Adipose tissue (tissue), 3 donors: ENCODE data around the gene ACSM2A. TPM values are rescaled to one million over a fixed set of nuclear protein-coding genes. Genes with fewer than 3 reads are reported as not detected.
"Not testable (repeated sequence)": the region's sequence is repeated elsewhere in the genome, so short reads cannot be mapped to it uniquely, and the experiment has no call there.

Experiments
- H3K27ac ChIP-seq: one replicate; pipeline ENCODE4 v1.5.1; 2013; ENCODE audit warnings: low read depth, low read length
- WGBS, 3 donors: extraction: QIAGEN DNeasy Blood & Tissue Kit; methylation state at CpG; one replicate each; pipeline ENCODE4 v1.1.7; 2013; 5-methylcytosine and 5-hydroxymethylcytosine counted together
- polyA plus RNA-seq, 3 donors: library from polyadenylated mRNA; stranded (reverse); fragments of 200-250 nt; gene quantifications; one replicate each; pipeline ENCODE4 v1.2.3, GENCODE V29; 2013
- donor health status: healthy with polysubstance abuse.
- donor health status: Bipolar disorder and iron deficiency.
- donor health status: healthy.

ACSM2A gene
- polyA plus RNA-seq, 3 donors: 0.13 to 0.90 (median 0.14) TPM

GRCh38 chr16:20519231-20519630, 67.9 kb downstream of the ACSM2A start:
- 49 to 70% (median 62%) methylated on average over 3 of the region's 3 CpGs for WGBS, 3 donors
- no peak overlapping the region for H3K27ac ChIP-seq

GRCh38 chr16:20520103-20520502, 68.8 kb downstream of the ACSM2A start:
- 85 to 94% (median 90%) methylated on average over 1 of the region's 1 CpG for WGBS, 3 donors
- H3K27ac ChIP-seq: no peak overlapping the region

GRCh38 chr16:20531795-20532194, 80.5 kb downstream of the ACSM2A start:
- WGBS, 3 donors: no CpG with 5 or more reads among the region's 13 CpGs
- H3K27ac ChIP-seq: not testable (repeated sequence)

- no CpG with 5 or more reads among the region's 3 CpGs for WGBS, 3 donors
Measured at GRCh38 chr16:20532284-20532792, 81.0 kb downstream of the ACSM2A start.

GRCh38 chr16:20536669-20537068, 85.3 kb downstream of the ACSM2A start:
- H3K27ac ChIP-seq: not testable (repeated sequence)
- 60 to 88% (median 76%) methylated on average over 1 of the region's 1 CpG for WGBS, 3 donors

More at GRCh38 chr16:20532284-20532792, 81.0 kb downstream of the ACSM2A start:
- H3K27ac ChIP-seq: not testable (repeated sequence)

Other genes starting within 250 kb of the ACSM2A start
- over 10,000 TPM in 1 of 3 donors, 1 to 10 TPM in 2; 2.9 to 24,783 (median 7.0) TPM for gene GP2, start 124.0 kb upstream of the ACSM2A start, polyA plus RNA-seq
- gene UMOD, start 98.8 kb upstream of the ACSM2A start, polyA plus RNA-seq: under 1 TPM in 1 of 3 donors, not detected in 2; 0.76 TPM
- 1 to 10 TPM in 2 of 3 donors, not detected in 1; 1.3 to 9.2 TPM for gene PDILT, start 46.8 kb upstream of the ACSM2A start, polyA plus RNA-seq
- gene ACSM5, start 42.0 kb upstream of the ACSM2A start, polyA plus RNA-seq: 10 to 100 TPM in 2 of 3 donors, 1 to 10 TPM in 1; 4.4 to 27.9 (median 16.9) TPM
- gene ACSM2B, start 124.8 kb downstream of the ACSM2A start, polyA plus RNA-seq: under 1 TPM; 0.16 to 0.34 (median 0.22) TPM
- under 1 TPM; 0.06 to 0.56 (median 0.52) TPM for gene ACSM1, start 246.2 kb downstream of the ACSM2A start, polyA plus RNA-seq